K562 (cell line): ENCODE measurements around the gene RNASE8. TPM values are rescaled to one million over a fixed set of nuclear protein-coding genes. Genes with fewer than 3 reads are reported as not detected.

Source experiments
- ARID3A ChIP-seq: IDR thresholded peaks from 2 replicates; pipeline ENCODE4 v1.6.1; 2012; ENCODE audit warnings: low read depth, low read length, improper control_type of control experiment, borderline replicate concordance
- EGR1 ChIP-seq: fragments of 450-650 bp; conservative IDR thresholded peaks from 2 replicates; pipeline ENCODE4 v1.6.1; 2017; ENCODE audit warnings: mild to moderate bottlenecking
- HOMEZ ChIP-seq: fragments of 250-450 bp; sonication (Bioruptor Pico); IDR thresholded peaks from 2 replicates; pipeline ENCODE4 v1.4.0; 2020; ENCODE audit warnings: mild to moderate bottlenecking, moderate library complexity
- NRF1 ChIP-seq, 2 experiments: fragments of 450-650 bp; IDR thresholded peaks in 1 of 2; conservative IDR thresholded peaks in 1 of 2; 2 replicates each; pipeline ENCODE4 v1.6.1; 2014; ENCODE audit warnings: mild to moderate bottlenecking in 2 of 2
- PHF21A ChIP-seq: fragments of 450-650 bp; IDR thresholded peaks from 2 replicates; pipeline ENCODE4 v1.6.1; 2017; ENCODE audit warnings: low read depth, borderline replicate concordance
- PML ChIP-seq: IDR thresholded peaks from 2 replicates; pipeline ENCODE4 v1.6.1; 2012; ENCODE audit warnings: low read length, inconsistent platforms
- ZFP1 ChIP-seq: fragments of 450-650 bp; formaldehyde crosslinking; IDR thresholded peaks from 2 replicates; pipeline ENCODE4 v1.4.0; 2020; ENCODE audit warnings: mild to moderate bottlenecking, mixed read lengths
- ZNF274 ChIP-seq: IDR thresholded peaks from 2 replicates; pipeline ENCODE4 v1.6.1; 2011; ENCODE audit warnings: low read depth, mild to moderate bottlenecking, low read length, moderate library complexity, borderline replicate concordance
- ZNF518B ChIP-seq: fragments of 250-450 bp; sonication (Bioruptor Pico); IDR thresholded peaks from 2 replicates; pipeline ENCODE4 v1.5.0; 2021; ENCODE audit warnings: mild to moderate bottlenecking, moderate library complexity
- polyA plus RNA-seq, 8 experiments: library from polyadenylated mRNA; depleted of rRNA in 4 of 8; stranded (reverse) in 5 of 8; unstranded in 3 of 8; fragments of >200 nt; fragmentation: Nextera tagmentation in 2 of 8; fragmentation: Illumina TruSeq in 1 of 8; extraction: Ambion mirVana in 2 of 8; extraction: Trizol in 1 of 8; gene quantifications; 2 replicates each; pipeline versions ENCODE4 v1.2.1 to v1.2.3, GENCODE V29; 2011 to 2014; ENCODE audit warnings: inconsistent platforms in 1 of 8, missing spikeins in 1 of 8
- total RNA-seq, 7 experiments: library from RNA; depleted of rRNA in 6 of 7; stranded (reverse); fragments of >200 nt in 6 of 7; fragmentation: Illumina TruSeq in 2 of 7; extraction: Trizol in 2 of 7; gene quantifications; 2 replicates each; pipeline versions ENCODE4 v1.2.1 to v1.2.3, GENCODE V29; 2011 to 2021; ENCODE audit warnings: low replicate concordance in 1 of 7
- TF ChIP-seq, protein P1 (sequence below): fragments of 250-450 bp; sonication (Bioruptor Pico); IDR thresholded peaks from 2 replicates; pipeline ENCODE4 v1.8.0; 2022; ENCODE audit warnings: inconsistent platforms, mild to moderate bottlenecking, moderate library complexity, borderline replicate concordance

Gene RNASE8
- total and polyA plus RNA-seq, 9 of the 15 experiments (the other 6 are each of a cell fraction or from before 2014, with no cell fraction given): not detected

DNA sequence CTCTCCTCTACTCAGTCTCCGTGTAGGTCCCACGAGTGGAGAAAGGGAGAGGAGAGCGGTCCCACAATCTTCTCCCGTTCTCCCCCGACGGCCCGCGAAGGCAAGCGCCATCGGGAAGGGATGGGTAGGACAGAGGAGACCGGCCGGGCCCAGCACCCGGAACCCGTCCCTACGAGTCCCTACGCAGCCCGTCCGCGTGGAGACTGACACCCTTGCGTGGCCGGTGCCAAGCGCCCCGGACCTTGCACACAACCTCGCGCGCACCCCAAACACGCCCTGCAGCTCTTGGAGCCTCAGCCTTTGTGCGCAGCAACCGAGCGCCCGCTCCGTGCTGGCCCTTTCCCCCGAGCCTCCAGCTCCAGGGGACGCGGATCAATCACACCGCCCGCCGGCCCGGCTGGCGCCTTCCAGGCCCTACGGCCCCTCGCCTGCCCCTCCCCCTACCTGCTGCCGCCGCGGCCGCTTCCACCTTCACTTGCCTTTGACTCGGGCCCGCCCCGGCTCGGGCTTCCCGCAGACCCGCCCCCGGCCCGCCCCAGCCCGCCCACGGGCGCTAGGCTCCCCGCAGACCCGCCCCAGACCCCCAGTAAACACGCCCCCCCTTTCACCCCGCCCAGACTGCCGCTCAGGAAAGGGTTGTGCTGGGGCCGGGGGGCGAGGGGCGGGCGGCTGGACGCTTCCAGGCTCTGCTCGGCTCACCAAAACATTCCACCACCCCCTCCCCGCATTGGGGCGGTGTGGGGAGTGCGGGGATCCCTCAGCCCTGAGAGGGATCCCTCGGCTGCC lies 32.8 kb upstream of the RNASE8 start, which contains the start of gene NDRG2 (continued):
- TF ChIP-seq ZNF518B (CRISPR knock-in tag) (no peak), ARID3A (no peak), HOMEZ (no peak), ZNF274 (no peak), NRF1 (conservative IDR thresholded peaks at IDR 0.05 in 1 of 2, IDR thresholded peaks at IDR 0.05 in 1 of 2) (peak; percentile 45 to 58), EGR1 (0 out of 2 replicates have a peak, but pooled peaks have one; percentile 15), ZFP1 (CRISPR knock-in tag) (no peak), PHF21A (no peak), PML (no peak)
- TF ChIP-seq, protein P1, sequence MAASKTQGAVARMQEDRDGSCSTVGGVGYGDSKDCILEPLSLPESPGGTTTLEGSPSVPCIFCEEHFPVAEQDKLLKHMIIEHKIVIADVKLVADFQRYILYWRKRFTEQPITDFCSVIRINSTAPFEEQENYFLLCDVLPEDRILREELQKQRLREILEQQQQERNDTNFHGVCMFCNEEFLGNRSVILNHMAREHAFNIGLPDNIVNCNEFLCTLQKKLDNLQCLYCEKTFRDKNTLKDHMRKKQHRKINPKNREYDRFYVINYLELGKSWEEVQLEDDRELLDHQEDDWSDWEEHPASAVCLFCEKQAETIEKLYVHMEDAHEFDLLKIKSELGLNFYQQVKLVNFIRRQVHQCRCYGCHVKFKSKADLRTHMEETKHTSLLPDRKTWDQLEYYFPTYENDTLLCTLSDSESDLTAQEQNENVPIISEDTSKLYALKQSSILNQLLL (CRISPR knock-in tag): no peak
